Tibial nerve (tissue), 4 donors: ENCODE measurements around the gene TRPM2. TPM values are rescaled to one million over a fixed set of nuclear protein-coding genes. Genes with fewer than 3 reads are reported as not detected.
A peak's percentile ranks its signal among the peaks of the same experiment; 100 is the strongest.

ENCODE experiments used
- DNase-seq, 2 donors: peaks; one replicate each; pipeline ENCODE4 v3.0.0-alpha.2; 2019; ENCODE audit warnings: low spot score in 2 of 2
- H3K27ac ChIP-seq, 4 donors: fragments of 200-600 bp; sonication (generic) in 3 of 4; one replicate each; pipeline ENCODE4 v1.5.1; 2017 to 2019; ENCODE audit warnings: mild to moderate bottlenecking in 1 of 4
- H3K27me3 ChIP-seq, 2 donors: fragments of 200-600 bp; sonication (generic) in 1 of 2; one replicate each; pipeline versions ENCODE4 v1.5.1 to v1.6.0; 2017 to 2019
- H3K36me3 ChIP-seq, 3 donors: fragments of 200-600 bp; sonication (generic); one replicate each; pipeline ENCODE4 v1.5.1; 2018 to 2019
- H3K4me1 ChIP-seq, 4 donors: fragments of 200-600 bp; sonication (generic) in 3 of 4; one replicate each; pipeline ENCODE4 v1.5.1; 2017 to 2019
- H3K4me3 ChIP-seq, 4 donors: fragments of 200-600 bp; sonication (generic) in 3 of 4; one replicate each; pipeline ENCODE4 v1.5.1; 2017 to 2019; ENCODE audit warnings: mild to moderate bottlenecking in 1 of 4, moderate library complexity in 1 of 4
- H3K9me3 ChIP-seq, 4 donors: fragments of 200-600 bp; sonication (generic) in 3 of 4; one replicate each; pipeline ENCODE4 v1.5.1; 2017 to 2019
- CTCF ChIP-seq, 5 experiments: fragments of 200-600 bp in 3 of 5; fragments of 450-650 bp in 2 of 5; sonication (generic) in 3 of 5; IDR thresholded peaks; one replicate each; pipeline ENCODE4 v1.5.1; 2016 to 2019; ENCODE audit warnings: antibody characterized with exemption in 5 of 5, mild to moderate bottlenecking in 3 of 5, moderate library complexity in 2 of 5
- EP300 ChIP-seq, 2 donors: sonication (generic); formaldehyde crosslinking; IDR thresholded peaks; one replicate each; pipeline ENCODE4 v1.6.1; 2017; ENCODE audit warnings: antibody characterized with exemption in 2 of 2, mild to moderate bottlenecking in 1 of 2
- POLR2A ChIP-seq, 2 donors: fragments of 450-650 bp; IDR thresholded peaks; one replicate each; pipeline ENCODE4 v1.6.1; 2017; ENCODE audit warnings: antibody characterized with exemption in 2 of 2, mild to moderate bottlenecking in 2 of 2, moderate library complexity in 2 of 2
- WGBS, 2 donors: methylation state at CpG; one replicate each; pipeline ENCODE4 v1.1.5; 2018; 5-methylcytosine and 5-hydroxymethylcytosine counted together
- total RNA-seq, 4 donors: library from RNA; depleted of rRNA; stranded (reverse); fragments of >200 nt; gene quantifications; one replicate each; pipeline ENCODE4 v1.1.0, GENCODE V29; 2016

The TRPM2 gene
- total RNA-seq, 4 donors from 2014 or later = 4.9 to 10.3 (median 7.8) TPM

GRCh38 chr21:44317241-44317782 lies 36.1 kb upstream of the TRPM2 start:
- no peak for TF ChIP-seq POLR2A (IDR thresholded peaks at IDR 0.05)
- no peak for TF ChIP-seq CTCF (IDR thresholded peaks at IDR 0.05)
- no peak for TF ChIP-seq EP300 (IDR thresholded peaks at IDR 0.05)
- Histone ChIP-seq H3K4me3 (no peak overlapping the region), H3K27ac (peak overlapping the region in 3 of 4 donors; percentile 5 to 74 (median 36)), H3K27me3 (no peaks in the 10 kb centered on the region), H3K9me3 (no peaks in the 10 kb centered on the region), H3K36me3 (peaks cover 0 to 100% (median 13%) of the 10 kb centered on the region in 3 donors), H3K4me1 (peaks cover 0 to 6% (median 0%) of the 10 kb centered on the region in 4 donors)
- DNase-seq = no peak
- WGBS, 2 donors = 46 to 52% methylated on average over 9 to 10 of the region's 19 CpGs

- H3K4me3 ChIP-seq = no peak overlapping the region
- H3K27me3 ChIP-seq = no peaks in the 10 kb centered on the region
- H3K36me3 ChIP-seq = peaks cover 0 to 100% (median 13%) of the 10 kb centered on the region in 3 donors
- no peaks in the 10 kb centered on the region for H3K9me3 ChIP-seq
- peaks cover 0 to 6% (median 0%) of the 10 kb centered on the region in 4 donors for H3K4me1 ChIP-seq
- H3K27ac ChIP-seq = peak overlapping the region in 3 of 4 donors; percentile 5 to 74 (median 36)
- DNase-seq = no peak
- TF ChIP-seq EP300 (IDR thresholded peaks at IDR 0.05) (no peak), CTCF (IDR thresholded peaks at IDR 0.05) (no peak)
- WGBS, 2 donors = 73 to 85% methylated on average over 2 to 19 of the region's 22 CpGs
Measured at GRCh38 chr21:44317871-44318270, 35.5 kb upstream of the TRPM2 start.

GRCh38 chr21:44318489-44319285 lies 34.7 kb upstream of the TRPM2 start:
- TF ChIP-seq POLR2A (IDR thresholded peaks at IDR 0.05) = no peak
- TF ChIP-seq CTCF (IDR thresholded peaks at IDR 0.05) = no peak
- H3K4me1 ChIP-seq = peaks cover 0 to 6% (median 0%) of the 10 kb centered on the region in 4 donors
- H3K4me3 ChIP-seq = no peak overlapping the region
- no peak for DNase-seq
- H3K27me3 ChIP-seq = no peaks in the 10 kb centered on the region
- H3K27ac ChIP-seq = peak overlapping the region in 1 of 4 donors; percentile 74
- H3K36me3 ChIP-seq = peaks cover 0 to 100% (median 8%) of the 10 kb centered on the region in 3 donors
- 88 to 91% methylated on average over 13 to 23 of the region's 25 CpGs for WGBS, 2 donors
- H3K9me3 ChIP-seq = no peaks in the 10 kb centered on the region

GRCh38 chr21:44319407-44320065 lies 33.9 kb upstream of the TRPM2 start:
- Histone ChIP-seq H3K36me3 (peaks cover 0 to 100% (median 16%) of the 10 kb centered on the region in 3 donors), H3K27ac (peak overlapping the region in 1 of 4 donors; percentile 74)
- no peak for DNase-seq

More at GRCh38 chr21:44319407-44320065, 33.9 kb upstream of the TRPM2 start:
- H3K4me1 ChIP-seq = peaks cover 0 to 6% (median 0%) of the 10 kb centered on the region in 4 donors
- 87 to 92% methylated on average over 25 to 28 of the region's 35 CpGs for WGBS, 2 donors
- H3K9me3 ChIP-seq = no peaks in the 10 kb centered on the region
- no peak overlapping the region for H3K4me3 ChIP-seq
- H3K27me3 ChIP-seq = no peaks in the 10 kb centered on the region
- TF ChIP-seq EP300 (IDR thresholded peaks at IDR 0.05) = no peak
- TF ChIP-seq POLR2A (IDR thresholded peaks at IDR 0.05) = no peak
- TF ChIP-seq CTCF (IDR thresholded peaks at IDR 0.05) = no peak
